Mammary epithelial cell (primary cell): ENCODE results near the gene PTGER1.

Source experiments
- EZH2 ChIP-seq: IDR thresholded peaks from 2 replicates; pipeline ENCODE4 v1.6.1; 2012; ENCODE audit warnings: low read length, inconsistent platforms, borderline replicate concordance
- TF ChIP-seq, protein P1 (sequence below), 2 donors: IDR thresholded peaks in 1 of 2; conservative IDR thresholded peaks in 1 of 2; 2 replicates each; pipeline ENCODE4 v1.5.1; 2011 to 2012; ENCODE audit warnings: inconsistent platforms in 2 of 2, low read length in 2 of 2, mild to moderate bottlenecking in 2 of 2, control low read depth in 1 of 2, low read depth in 1 of 2; ENCODE audit not compliant: insufficient read depth in 1 of 2; ENCODE audit errors: extremely low read depth in 1 of 2

DNA sequence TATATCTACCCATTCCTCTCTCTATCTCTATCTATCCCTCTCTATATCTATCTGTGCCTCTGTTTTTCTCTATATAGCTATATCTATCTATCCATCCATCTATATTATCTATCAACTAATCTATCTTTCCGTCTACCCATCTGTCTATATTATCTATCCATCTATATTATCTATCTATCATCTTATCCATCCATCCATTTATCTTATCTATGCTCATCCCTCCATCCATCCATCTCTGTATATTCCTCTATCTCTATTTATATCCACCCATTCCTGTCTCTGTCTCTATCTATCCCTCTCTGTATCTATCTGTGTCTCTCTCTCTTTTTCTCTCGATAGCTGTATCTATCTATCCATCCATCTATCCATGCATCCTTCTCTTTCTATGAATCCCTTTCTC lies 14.2 kb downstream of the PTGER1 start:
- TF ChIP-seq, protein P1, sequence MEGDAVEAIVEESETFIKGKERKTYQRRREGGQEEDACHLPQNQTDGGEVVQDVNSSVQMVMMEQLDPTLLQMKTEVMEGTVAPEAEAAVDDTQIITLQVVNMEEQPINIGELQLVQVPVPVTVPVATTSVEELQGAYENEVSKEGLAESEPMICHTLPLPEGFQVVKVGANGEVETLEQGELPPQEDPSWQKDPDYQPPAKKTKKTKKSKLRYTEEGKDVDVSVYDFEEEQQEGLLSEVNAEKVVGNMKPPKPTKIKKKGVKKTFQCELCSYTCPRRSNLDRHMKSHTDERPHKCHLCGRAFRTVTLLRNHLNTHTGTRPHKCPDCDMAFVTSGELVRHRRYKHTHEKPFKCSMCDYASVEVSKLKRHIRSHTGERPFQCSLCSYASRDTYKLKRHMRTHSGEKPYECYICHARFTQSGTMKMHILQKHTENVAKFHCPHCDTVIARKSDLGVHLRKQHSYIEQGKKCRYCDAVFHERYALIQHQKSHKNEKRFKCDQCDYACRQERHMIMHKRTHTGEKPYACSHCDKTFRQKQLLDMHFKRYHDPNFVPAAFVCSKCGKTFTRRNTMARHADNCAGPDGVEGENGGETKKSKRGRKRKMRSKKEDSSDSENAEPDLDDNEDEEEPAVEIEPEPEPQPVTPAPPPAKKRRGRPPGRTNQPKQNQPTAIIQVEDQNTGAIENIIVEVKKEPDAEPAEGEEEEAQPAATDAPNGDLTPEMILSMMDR (conservative IDR thresholded peaks at IDR 0.05 in 1 of 2, IDR thresholded peaks at IDR 0.05 in 1 of 2; ENCODE audit: extremely low read depth in 1 of 2, insufficient read depth in 1 of 2, low read depth in 1 of 2, low read length in 2 of 2): no peak
- no peak for TF ChIP-seq EZH2
